Bronchial smooth muscle cell (primary cell): Measurements from ENCODE around the gene PRRC2A. TPM values are rescaled to one million over a fixed set of nuclear protein-coding genes. Genes with fewer than 3 reads are reported as not detected.

Experiments used
- total RNA-seq: library from RNA; depleted of rRNA; stranded (reverse); fragments of >200 nt; gene quantifications from 2 replicates; pipeline ENCODE4 v1.2.1, GENCODE V29; 2014

Gene PRRC2A
- total RNA-seq, result 18.4 and 18.6 TPM in 2 replicates

GRCh38 chr6:31620586-31621319 is at the start of gene PRRC2A:
Gene PRRC2A (plus strand): TSS chr6:31620715. CDS start chr6:31622790, 2,075 bp downstream.

GRCh38 chr6:31572041-31572911 is 48.2 kb upstream of the PRRC2A start, which contains the start of gene LTA:
Gene LTA (plus strand): TSS chr6:31572289. CDS start chr6:31572743, 454 bp downstream.

GRCh38 chr6:31575335-31575901 is 45.1 kb upstream of the PRRC2A start, which contains the start of gene TNF:
Gene TNF (plus strand): TSS chr6:31575565. CDS start chr6:31575742, 177 bp downstream.

GRCh38 chr6:31582230-31582643 is 38.3 kb upstream of the PRRC2A start, which contains the start of gene LTB:
Gene LTB (minus strand): TSS chr6:31582424. CDS start chr6:31582417, 7 bp downstream.

GRCh38 chr6:31586008-31586407 is 34.5 kb upstream of the PRRC2A start, which contains the start of gene LST1:
Gene LST1 (plus strand): TSS chr6:31586277. CDS start chr6:31587300, 1,023 bp downstream.

GRCh38 chr6:31614684-31615578 is 5.6 kb upstream of the PRRC2A start, which contains the start of gene AIF1:
Gene AIF1 (plus strand): TSS chr6:31615234. CDS start chr6:31615330, 96 bp downstream.

GRCh38 chr6:31655349-31656237 is 35.1 kb downstream of the PRRC2A start, which contains the start of gene APOM:
Gene APOM (plus strand): TSS chr6:31655894. CDS start chr6:31655967, 73 bp downstream.

GRCh38 chr6:31660381-31661261 is 40.1 kb downstream of the PRRC2A start, which contains the start of gene C6orf47:
Gene C6orf47 (minus strand): TSS chr6:31660778. CDS start chr6:31659947, 831 bp downstream.

GRCh38 chr6:31664790-31665500 is 44.4 kb downstream of the PRRC2A start, which contains the start of gene GPANK1:
Gene GPANK1 (minus strand): TSS chr6:31664997. CDS start chr6:31664478, 519 bp downstream.

GRCh38 chr6:31665501-31666336 is 45.2 kb downstream of the PRRC2A start, which contains the start of gene CSNK2B:
Gene CSNK2B (plus strand): TSS chr6:31666080. CDS start chr6:31666832, 752 bp downstream.

GRCh38 chr6:31669676-31670075 is 49.2 kb downstream of the PRRC2A start, which contains the start of gene LY6G5B:
Gene LY6G5B (plus strand): TSS chr6:31669976. CDS start chr6:31670951, 975 bp downstream.

GRCh38 chr6:31680226-31681134 is 60.0 kb downstream of the PRRC2A start, which contains the start of gene LY6G5C:
Gene LY6G5C (minus strand): TSS chr6:31681067. CDS start chr6:31680373, 694 bp downstream.

